CD14-positive monocyte (primary cell): ENCODE measurements around the gene AP1B1. TPM values are rescaled to one million over a fixed set of nuclear protein-coding genes. Genes with fewer than 3 reads are reported as not detected.

Experiments used
- DNase-seq, 3 donors: peaks; one replicate each; pipeline ENCODE4 v3.0.0-alpha.2; 2011 to 2022
- H2AFZ ChIP-seq: 2 replicates; pipeline ENCODE4 v1.6.0; 2012; ENCODE audit warnings: mild to moderate bottlenecking, low read depth, low read length, inconsistent platforms; ENCODE audit not compliant: insufficient read depth, poor library complexity, severe bottlenecking
- H3K27ac ChIP-seq, 2 donors: 1 replicate in 1 of 2; 2 replicates in 1 of 2; pipeline ENCODE4 v1.5.1; 2012 to 2013; ENCODE audit warnings: low read length in 2 of 2, control low read depth in 1 of 2, inconsistent platforms in 1 of 2, low read depth in 1 of 2, mild to moderate bottlenecking in 1 of 2
- H3K27me3 ChIP-seq, 2 donors: one replicate each; pipeline versions ENCODE4 v1.6.0 to v1.6.1; 2011 to 2013; ENCODE audit warnings: low read length in 2 of 2; ENCODE audit not compliant: control insufficient read depth in 2 of 2, insufficient read depth in 2 of 2
- H3K36me3 ChIP-seq, 2 donors: replicated peaks in 1 of 2; 1 replicate in 1 of 2; 2 replicates in 1 of 2; pipeline versions ENCODE4 v1.5.1 to v1.6.1; 2012 to 2013; ENCODE audit warnings: low read length in 2 of 2, control low read depth in 1 of 2, inconsistent platforms in 1 of 2, mild to moderate bottlenecking in 1 of 2; ENCODE audit not compliant: insufficient read depth in 2 of 2, control insufficient read depth in 1 of 2
- H3K4me1 ChIP-seq, 2 donors: 1 replicate in 1 of 2; 2 replicates in 1 of 2; pipeline versions ENCODE4 v1.5.1 to v1.6.1; 2012 to 2013; ENCODE audit warnings: low read length in 2 of 2, control low read depth in 1 of 2, inconsistent platforms in 1 of 2, mild to moderate bottlenecking in 1 of 2, moderate library complexity in 1 of 2; ENCODE audit not compliant: insufficient read depth in 2 of 2, control insufficient read depth in 1 of 2
- H3K4me2 ChIP-seq: replicated peaks from 2 replicates; pipeline ENCODE3; 2012; ENCODE audit warnings: low read length, moderate library complexity, mild to moderate bottlenecking; ENCODE audit not compliant: poor library complexity, severe bottlenecking; ENCODE audit errors: extremely low read depth
- H3K4me3 ChIP-seq, 3 experiments: fragments of 200-600 bp in 1 of 3; sonication (generic) in 1 of 3; replicated peaks in 1 of 3; 1 replicate in 2 of 3; 2 replicates in 1 of 3; pipeline ENCODE4 v1.5.1; 2011 to 2013; ENCODE audit warnings: low read length in 3 of 3, mild to moderate bottlenecking in 3 of 3, control low read depth in 2 of 3, low read depth in 2 of 3, inconsistent platforms in 1 of 3, moderate library complexity in 1 of 3
- H3K79me2 ChIP-seq: 2 replicates; pipeline ENCODE4 v1.6.0; 2012; ENCODE audit warnings: mild to moderate bottlenecking, control low read depth, inconsistent platforms, low read length, moderate library complexity; ENCODE audit not compliant: insufficient read depth
- H3K9ac ChIP-seq: 2 replicates; pipeline ENCODE4 v1.6.0; 2017; ENCODE audit warnings: low read length, mild to moderate bottlenecking; ENCODE audit not compliant: insufficient read depth, poor library complexity, severe bottlenecking
- H3K9me3 ChIP-seq, 2 donors: replicated peaks in 1 of 2; 1 replicate in 1 of 2; 2 replicates in 1 of 2; pipeline versions ENCODE4 v1.5.1 to v1.6.1; 2012 to 2013; ENCODE audit warnings: low read length in 2 of 2, control low read depth in 1 of 2; ENCODE audit not compliant: control insufficient read depth in 1 of 2, insufficient read depth in 1 of 2
- H4K20me1 ChIP-seq: 2 replicates; pipeline ENCODE4 v1.6.0; 2012; ENCODE audit warnings: mild to moderate bottlenecking, low read length, control low read depth, moderate library complexity; ENCODE audit not compliant: insufficient read depth
- H3K27ac Mint-ChIP-seq, 7 donors: one replicate each; pipeline ENCODE4 v1.8.0; 2020; ENCODE audit warnings: mild to moderate bottlenecking in 7 of 7, mixed read lengths in 7 of 7, moderate library complexity in 6 of 7, inconsistent platforms in 2 of 7
- H3K27me3 Mint-ChIP-seq, 3 donors: one replicate each; pipeline ENCODE4 v1.8.0; 2021 to 2022; ENCODE audit warnings: low read depth in 3 of 3, mild to moderate bottlenecking in 3 of 3, mixed read lengths in 3 of 3, moderate library complexity in 3 of 3, inconsistent platforms in 1 of 3
- H3K36me3 Mint-ChIP-seq, 2 donors: one replicate each; pipeline ENCODE4 v1.8.0; 2020; ENCODE audit warnings: mixed read lengths in 2 of 2, inconsistent platforms in 1 of 2, mild to moderate bottlenecking in 1 of 2
- H3K4me1 Mint-ChIP-seq: one replicate; pipeline ENCODE4 v1.8.0; 2020; ENCODE audit warnings: mild to moderate bottlenecking, mixed read lengths
- H3K4me3 Mint-ChIP-seq, 2 donors: one replicate each; pipeline ENCODE4 v1.8.0; 2020; ENCODE audit warnings: mild to moderate bottlenecking in 2 of 2, mixed read lengths in 2 of 2, moderate library complexity in 1 of 2
- H3K9me3 Mint-ChIP-seq, 7 donors: one replicate each; pipeline ENCODE4 v1.8.0; 2020 to 2022; ENCODE audit warnings: mixed read lengths in 7 of 7, mild to moderate bottlenecking in 6 of 7, moderate library complexity in 6 of 7, inconsistent platforms in 2 of 7
- WGBS: methylation state at CpG from one replicate; pipeline ENCODE4 v1.1.5; 2013; ENCODE audit warnings: missing lambda C conversion rate; ENCODE audit not compliant: insufficient coverage; 5-methylcytosine and 5-hydroxymethylcytosine counted together
- intact Hi-C, 2 donors: fragments of 100-400 bp; cut with micrococcal nuclease; formaldehyde crosslinking; loops; one replicate each; pipeline versions ENCODE4 v1.15.0 to v1.15.1; 2023
- polyA plus RNA-seq, 3 donors: library from polyadenylated mRNA; depleted of rRNA in 1 of 3; unstranded in 2 of 3; stranded (reverse) in 1 of 3; fragments of 300-500 nt in 2 of 3; fragments of >200 nt in 1 of 3; fragmentation: Illumina TruSeq in 2 of 3; gene quantifications; 1 replicate in 2 of 3; 2 replicates in 1 of 3; pipeline ENCODE4 v1.2.3, GENCODE V29; 2012 to 2021
- TF ChIP-seq, protein P1 (sequence below): fragments of 200-600 bp; IDR thresholded peaks from one replicate; pipeline ENCODE4 v1.8.0; 2022; ENCODE audit warnings: antibody characterized with exemption, mild to moderate bottlenecking

Gene AP1B1
- polyA plus RNA-seq, 3 donors: 29.0 to 102 (median 40.3) TPM

DNA sequence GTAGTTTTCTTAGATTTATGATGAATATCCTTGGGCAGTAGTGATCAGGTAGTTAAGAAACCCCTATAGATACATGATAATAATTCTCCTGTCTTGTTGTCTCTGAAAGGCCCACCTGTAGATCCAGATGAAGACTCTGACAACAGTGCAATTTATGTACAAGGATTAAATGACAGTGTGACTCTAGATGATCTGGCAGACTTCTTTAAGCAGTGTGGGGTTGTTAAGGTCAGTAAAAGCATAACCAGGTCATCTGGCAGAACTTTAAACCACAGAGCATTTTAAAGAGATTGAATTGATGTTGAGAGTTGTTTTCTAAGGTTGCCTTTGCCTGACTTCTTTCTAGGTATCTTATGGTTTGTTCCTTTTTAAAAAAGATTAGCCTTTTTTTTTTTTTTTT lies 96.0 kb downstream of the AP1B1 start:
- H3K9ac ChIP-seq: no peak overlapping the region
- no peak overlapping the region for H3K4me2 ChIP-seq
- peaks cover 100% of the 10 kb centered on the region for H4K20me1 ChIP-seq
- Mint-ChIP-seq H3K4me3 (no peak overlapping the region), H3K36me3 (peaks cover 88 to 99% of the 10 kb centered on the region in 2 donors), H3K4me1 (no peaks in the 10 kb centered on the region), H3K9me3 (no peaks in the 10 kb centered on the region), H3K27ac (no peak overlapping the region), H3K27me3 (no peaks in the 10 kb centered on the region)
- DNase-seq: no peak
- H2AFZ ChIP-seq: no peak overlapping the region
- H3K36me3 ChIP-seq: peaks cover 100% of the 10 kb centered on the region in 2 donors
- TF ChIP-seq, protein P1, sequence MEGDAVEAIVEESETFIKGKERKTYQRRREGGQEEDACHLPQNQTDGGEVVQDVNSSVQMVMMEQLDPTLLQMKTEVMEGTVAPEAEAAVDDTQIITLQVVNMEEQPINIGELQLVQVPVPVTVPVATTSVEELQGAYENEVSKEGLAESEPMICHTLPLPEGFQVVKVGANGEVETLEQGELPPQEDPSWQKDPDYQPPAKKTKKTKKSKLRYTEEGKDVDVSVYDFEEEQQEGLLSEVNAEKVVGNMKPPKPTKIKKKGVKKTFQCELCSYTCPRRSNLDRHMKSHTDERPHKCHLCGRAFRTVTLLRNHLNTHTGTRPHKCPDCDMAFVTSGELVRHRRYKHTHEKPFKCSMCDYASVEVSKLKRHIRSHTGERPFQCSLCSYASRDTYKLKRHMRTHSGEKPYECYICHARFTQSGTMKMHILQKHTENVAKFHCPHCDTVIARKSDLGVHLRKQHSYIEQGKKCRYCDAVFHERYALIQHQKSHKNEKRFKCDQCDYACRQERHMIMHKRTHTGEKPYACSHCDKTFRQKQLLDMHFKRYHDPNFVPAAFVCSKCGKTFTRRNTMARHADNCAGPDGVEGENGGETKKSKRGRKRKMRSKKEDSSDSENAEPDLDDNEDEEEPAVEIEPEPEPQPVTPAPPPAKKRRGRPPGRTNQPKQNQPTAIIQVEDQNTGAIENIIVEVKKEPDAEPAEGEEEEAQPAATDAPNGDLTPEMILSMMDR: no peak
- H3K27ac ChIP-seq: no peak overlapping the region
- H3K4me3 ChIP-seq: no peak overlapping the region
- no peaks in the 10 kb centered on the region for H3K4me1 ChIP-seq
- no peaks in the 10 kb centered on the region for H3K9me3 ChIP-seq
- peaks cover 48% of the 10 kb centered on the region for H3K79me2 ChIP-seq
- no peaks in the 10 kb centered on the region for H3K27me3 ChIP-seq
- intact Hi-C loops: no loop called here

DNA sequence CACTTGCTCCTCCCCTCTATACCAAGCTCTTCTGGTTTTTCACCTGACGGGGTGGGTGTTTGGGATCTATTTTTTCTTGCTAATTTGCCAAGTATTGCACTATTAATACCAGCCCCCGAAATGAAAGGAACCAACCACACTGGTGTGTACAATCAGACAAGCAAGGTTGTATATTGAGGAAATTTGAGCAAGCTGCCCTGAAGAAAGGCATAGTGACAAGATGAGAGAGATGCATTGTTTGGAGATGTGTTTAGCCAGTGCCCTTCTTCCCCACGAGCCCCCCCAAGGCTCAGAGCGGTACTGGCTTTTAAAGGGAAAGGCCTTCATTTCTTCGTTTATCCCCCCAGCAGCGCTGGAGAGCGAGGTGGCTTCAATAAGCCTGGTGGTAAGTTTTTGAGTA lies 97.2 kb downstream of the AP1B1 start:
- Mint-ChIP-seq H3K27ac (peak overlapping the region in 2 of 7 donors; percentile 36 to 61), H3K4me3 (no peak overlapping the region), H3K4me1 (no peaks in the 10 kb centered on the region), H3K27me3 (no peaks in the 10 kb centered on the region), H3K9me3 (no peaks in the 10 kb centered on the region), H3K36me3 (peaks cover 89 to 99% of the 10 kb centered on the region in 2 donors)
- Histone ChIP-seq H3K4me3 (no peak overlapping the region), H3K9ac (no peak overlapping the region), H3K27me3 (no peaks in the 10 kb centered on the region), H3K36me3 (peaks cover 100% of the 10 kb centered on the region in 2 donors), H3K9me3 (no peaks in the 10 kb centered on the region), H3K79me2 (peaks cover 58% of the 10 kb centered on the region), H3K27ac (no peak overlapping the region), H3K4me1 (no peaks in the 10 kb centered on the region), H2AFZ (no peak overlapping the region), H4K20me1 (peaks cover 100% of the 10 kb centered on the region), H3K4me2 (no peak overlapping the region)
- TF ChIP-seq, protein P1: no peak
- WGBS: 100% methylated on average over 2 of the region's 7 CpGs
- DNase-seq: no peak
- intact Hi-C loops: no loop called here
